ENCODE data around the gene SERINC2.

DNA sequence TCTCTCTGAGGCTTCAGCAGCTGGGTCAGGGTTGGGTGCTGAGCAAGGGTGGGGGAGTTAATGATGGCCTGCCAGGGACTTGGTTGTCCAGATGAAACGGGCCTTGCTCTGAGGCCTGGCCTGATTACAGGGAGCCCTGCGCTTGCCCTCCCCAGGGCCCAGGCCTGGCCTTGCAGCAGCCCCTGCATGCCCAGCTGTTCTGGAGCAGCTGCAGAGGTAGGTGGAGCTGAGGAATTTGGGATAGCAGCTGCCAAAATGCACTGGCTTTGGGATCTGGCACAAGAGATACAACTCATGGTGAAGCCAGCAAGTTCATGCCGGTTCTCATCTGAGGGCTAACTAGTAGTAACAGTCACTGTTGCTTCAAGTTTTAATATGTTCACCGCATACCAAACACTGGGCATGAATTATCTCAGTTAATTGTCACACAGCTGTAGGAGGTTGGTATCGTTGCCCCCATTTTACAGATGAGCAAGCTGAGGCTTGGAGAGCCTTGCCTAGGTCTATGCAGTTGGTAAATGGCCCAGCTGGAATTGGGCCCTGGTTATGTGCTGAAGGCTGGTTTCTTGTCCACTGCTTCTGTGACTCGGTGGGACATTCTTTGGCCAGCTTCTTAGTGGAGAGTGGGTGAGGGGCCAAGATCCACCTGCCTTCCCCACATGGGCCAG, 7.3 kb upstream of the SERINC2 start:
- no peak for TF ChIP-seq NANOG (IDR thresholded peaks at IDR 0.05; ENCODE audit: borderline replicate concordance)
- TF ChIP-seq, protein P1, sequence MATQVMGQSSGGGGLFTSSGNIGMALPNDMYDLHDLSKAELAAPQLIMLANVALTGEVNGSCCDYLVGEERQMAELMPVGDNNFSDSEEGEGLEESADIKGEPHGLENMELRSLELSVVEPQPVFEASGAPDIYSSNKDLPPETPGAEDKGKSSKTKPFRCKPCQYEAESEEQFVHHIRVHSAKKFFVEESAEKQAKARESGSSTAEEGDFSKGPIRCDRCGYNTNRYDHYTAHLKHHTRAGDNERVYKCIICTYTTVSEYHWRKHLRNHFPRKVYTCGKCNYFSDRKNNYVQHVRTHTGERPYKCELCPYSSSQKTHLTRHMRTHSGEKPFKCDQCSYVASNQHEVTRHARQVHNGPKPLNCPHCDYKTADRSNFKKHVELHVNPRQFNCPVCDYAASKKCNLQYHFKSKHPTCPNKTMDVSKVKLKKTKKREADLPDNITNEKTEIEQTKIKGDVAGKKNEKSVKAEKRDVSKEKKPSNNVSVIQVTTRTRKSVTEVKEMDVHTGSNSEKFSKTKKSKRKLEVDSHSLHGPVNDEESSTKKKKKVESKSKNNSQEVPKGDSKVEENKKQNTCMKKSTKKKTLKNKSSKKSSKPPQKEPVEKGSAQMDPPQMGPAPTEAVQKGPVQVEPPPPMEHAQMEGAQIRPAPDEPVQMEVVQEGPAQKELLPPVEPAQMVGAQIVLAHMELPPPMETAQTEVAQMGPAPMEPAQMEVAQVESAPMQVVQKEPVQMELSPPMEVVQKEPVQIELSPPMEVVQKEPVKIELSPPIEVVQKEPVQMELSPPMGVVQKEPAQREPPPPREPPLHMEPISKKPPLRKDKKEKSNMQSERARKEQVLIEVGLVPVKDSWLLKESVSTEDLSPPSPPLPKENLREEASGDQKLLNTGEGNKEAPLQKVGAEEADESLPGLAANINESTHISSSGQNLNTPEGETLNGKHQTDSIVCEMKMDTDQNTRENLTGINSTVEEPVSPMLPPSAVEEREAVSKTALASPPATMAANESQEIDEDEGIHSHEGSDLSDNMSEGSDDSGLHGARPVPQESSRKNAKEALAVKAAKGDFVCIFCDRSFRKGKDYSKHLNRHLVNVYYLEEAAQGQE (IDR thresholded peaks at IDR 0.05; ENCODE audit: unreplicated experiment), result no peak
- TF ChIP-seq POLR2AphosphoS5 (IDR thresholded peaks at IDR 0.05; ENCODE audit: low read depth), result no peak
- TF ChIP-seq, protein P2, sequence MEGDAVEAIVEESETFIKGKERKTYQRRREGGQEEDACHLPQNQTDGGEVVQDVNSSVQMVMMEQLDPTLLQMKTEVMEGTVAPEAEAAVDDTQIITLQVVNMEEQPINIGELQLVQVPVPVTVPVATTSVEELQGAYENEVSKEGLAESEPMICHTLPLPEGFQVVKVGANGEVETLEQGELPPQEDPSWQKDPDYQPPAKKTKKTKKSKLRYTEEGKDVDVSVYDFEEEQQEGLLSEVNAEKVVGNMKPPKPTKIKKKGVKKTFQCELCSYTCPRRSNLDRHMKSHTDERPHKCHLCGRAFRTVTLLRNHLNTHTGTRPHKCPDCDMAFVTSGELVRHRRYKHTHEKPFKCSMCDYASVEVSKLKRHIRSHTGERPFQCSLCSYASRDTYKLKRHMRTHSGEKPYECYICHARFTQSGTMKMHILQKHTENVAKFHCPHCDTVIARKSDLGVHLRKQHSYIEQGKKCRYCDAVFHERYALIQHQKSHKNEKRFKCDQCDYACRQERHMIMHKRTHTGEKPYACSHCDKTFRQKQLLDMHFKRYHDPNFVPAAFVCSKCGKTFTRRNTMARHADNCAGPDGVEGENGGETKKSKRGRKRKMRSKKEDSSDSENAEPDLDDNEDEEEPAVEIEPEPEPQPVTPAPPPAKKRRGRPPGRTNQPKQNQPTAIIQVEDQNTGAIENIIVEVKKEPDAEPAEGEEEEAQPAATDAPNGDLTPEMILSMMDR (conservative IDR thresholded peaks at IDR 0.05; ENCODE audit: low read depth in 2 of 2), result no peak
- TF ChIP-seq EZH2 (IDR thresholded peaks at IDR 0.05; ENCODE audit: low read depth, unreplicated experiment), result no peak
- TF ChIP-seq JUNB (IDR thresholded peaks at IDR 0.05; ENCODE audit: unreplicated experiment), result no peak
- TF ChIP-seq EZH2phosphoT487 (IDR thresholded peaks at IDR 0.05; ENCODE audit: unreplicated experiment), result no peak
- no peak for TF ChIP-seq STAT1 (IDR thresholded peaks at IDR 0.05; ENCODE audit: unreplicated experiment)
- no peak for TF ChIP-seq CREB1 (CRISPR knock-in tag; IDR thresholded peaks at IDR 0.05; ENCODE audit: low read depth)
- no peak for TF ChIP-seq ZNF331 (CRISPR knock-in tag; IDR thresholded peaks at IDR 0.05; ENCODE audit: low read depth)
- TF ChIP-seq, protein P3, sequence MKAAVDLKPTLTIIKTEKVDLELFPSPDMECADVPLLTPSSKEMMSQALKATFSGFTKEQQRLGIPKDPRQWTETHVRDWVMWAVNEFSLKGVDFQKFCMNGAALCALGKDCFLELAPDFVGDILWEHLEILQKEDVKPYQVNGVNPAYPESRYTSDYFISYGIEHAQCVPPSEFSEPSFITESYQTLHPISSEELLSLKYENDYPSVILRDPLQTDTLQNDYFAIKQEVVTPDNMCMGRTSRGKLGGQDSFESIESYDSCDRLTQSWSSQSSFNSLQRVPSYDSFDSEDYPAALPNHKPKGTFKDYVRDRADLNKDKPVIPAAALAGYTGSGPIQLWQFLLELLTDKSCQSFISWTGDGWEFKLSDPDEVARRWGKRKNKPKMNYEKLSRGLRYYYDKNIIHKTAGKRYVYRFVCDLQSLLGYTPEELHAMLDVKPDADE (IDR thresholded peaks at IDR 0.05), result no peak
- TF ChIP-seq ZNF114 (CRISPR knock-in tag; IDR thresholded peaks at IDR 0.05), result no peak
- TF ChIP-seq, protein P4, sequence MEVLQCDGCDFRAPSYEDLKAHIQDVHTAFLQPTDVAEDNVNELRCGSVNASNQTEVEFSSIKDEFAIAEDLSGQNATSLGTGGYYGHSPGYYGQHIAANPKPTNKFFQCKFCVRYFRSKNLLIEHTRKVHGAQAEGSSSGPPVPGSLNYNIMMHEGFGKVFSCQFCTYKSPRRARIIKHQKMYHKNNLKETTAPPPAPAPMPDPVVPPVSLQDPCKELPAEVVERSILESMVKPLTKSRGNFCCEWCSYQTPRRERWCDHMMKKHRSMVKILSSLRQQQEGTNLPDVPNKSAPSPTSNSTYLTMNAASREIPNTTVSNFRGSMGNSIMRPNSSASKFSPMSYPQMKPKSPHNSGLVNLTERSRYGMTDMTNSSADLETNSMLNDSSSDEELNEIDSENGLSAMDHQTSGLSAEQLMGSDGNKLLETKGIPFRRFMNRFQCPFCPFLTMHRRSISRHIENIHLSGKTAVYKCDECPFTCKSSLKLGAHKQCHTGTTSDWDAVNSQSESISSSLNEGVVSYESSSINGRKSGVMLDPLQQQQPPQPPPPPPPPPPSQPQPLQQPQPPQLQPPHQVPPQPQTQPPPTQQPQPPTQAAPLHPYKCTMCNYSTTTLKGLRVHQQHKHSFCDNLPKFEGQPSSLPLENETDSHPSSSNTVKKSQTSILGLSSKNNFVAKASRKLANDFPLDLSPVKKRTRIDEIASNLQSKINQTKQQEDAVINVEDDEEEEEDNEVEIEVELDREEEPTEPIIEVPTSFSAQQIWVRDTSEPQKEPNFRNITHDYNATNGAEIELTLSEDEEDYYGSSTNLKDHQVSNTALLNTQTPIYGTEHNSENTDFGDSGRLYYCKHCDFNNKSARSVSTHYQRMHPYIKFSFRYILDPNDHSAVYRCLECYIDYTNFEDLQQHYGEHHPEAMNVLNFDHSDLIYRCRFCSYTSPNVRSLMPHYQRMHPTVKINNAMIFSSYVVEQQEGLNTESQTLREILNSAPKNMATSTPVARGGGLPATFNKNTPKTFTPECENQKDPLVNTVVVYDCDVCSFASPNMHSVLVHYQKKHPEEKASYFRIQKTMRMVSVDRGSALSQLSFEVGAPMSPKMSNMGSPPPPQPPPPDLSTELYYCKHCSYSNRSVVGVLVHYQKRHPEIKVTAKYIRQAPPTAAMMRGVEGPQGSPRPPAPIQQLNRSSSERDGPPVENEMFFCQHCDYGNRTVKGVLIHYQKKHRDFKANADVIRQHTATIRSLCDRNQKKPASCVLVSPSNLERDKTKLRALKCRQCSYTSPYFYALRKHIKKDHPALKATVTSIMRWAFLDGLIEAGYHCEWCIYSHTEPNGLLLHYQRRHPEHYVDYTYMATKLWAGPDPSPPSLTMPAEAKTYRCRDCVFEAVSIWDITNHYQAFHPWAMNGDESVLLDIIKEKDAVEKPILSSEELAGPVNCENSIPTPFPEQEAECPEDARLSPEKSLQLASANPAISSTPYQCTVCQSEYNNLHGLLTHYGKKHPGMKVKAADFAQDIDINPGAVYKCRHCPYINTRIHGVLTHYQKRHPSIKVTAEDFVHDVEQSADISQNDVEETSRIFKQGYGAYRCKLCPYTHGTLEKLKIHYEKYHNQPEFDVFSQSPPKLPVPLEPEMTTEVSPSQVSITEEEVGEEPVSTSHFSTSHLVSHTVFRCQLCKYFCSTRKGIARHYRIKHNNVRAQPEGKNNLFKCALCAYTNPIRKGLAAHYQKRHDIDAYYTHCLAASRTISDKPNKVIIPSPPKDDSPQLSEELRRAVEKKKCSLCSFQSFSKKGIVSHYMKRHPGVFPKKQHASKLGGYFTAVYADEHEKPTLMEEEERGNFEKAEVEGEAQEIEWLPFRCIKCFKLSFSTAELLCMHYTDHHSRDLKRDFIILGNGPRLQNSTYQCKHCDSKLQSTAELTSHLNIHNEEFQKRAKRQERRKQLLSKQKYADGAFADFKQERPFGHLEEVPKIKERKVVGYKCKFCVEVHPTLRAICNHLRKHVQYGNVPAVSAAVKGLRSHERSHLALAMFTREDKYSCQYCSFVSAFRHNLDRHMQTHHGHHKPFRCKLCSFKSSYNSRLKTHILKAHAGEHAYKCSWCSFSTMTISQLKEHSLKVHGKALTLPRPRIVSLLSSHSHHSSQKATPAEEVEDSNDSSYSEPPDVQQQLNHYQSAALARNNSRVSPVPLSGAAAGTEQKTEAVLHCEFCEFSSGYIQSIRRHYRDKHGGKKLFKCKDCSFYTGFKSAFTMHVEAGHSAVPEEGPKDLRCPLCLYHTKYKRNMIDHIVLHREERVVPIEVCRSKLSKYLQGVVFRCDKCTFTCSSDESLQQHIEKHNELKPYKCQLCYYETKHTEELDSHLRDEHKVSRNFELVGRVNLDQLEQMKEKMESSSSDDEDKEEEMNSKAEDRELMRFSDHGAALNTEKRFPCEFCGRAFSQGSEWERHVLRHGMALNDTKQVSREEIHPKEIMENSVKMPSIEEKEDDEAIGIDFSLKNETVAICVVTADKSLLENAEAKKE (CRISPR knock-in tag; IDR thresholded peaks at IDR 0.05), result no peak

Data from GM23338 (cell line).